DND-41 (cell line): ENCODE data around the gene SRGAP3.

Experiments used
- ATAC-seq: fragments of 200-7000 bp; cut with Tn5 transposase; 3 replicates; pipeline ENCODE4 v1.9.1; 2021; ENCODE audit warnings: low read depth; ENCODE audit not compliant: insufficient read depth
- DNase-seq: peaks from one replicate; pipeline ENCODE4 v3.0.0-alpha.2; 2020
- H2AFZ ChIP-seq: 2 replicates; pipeline ENCODE4 v1.6.0; 2012; ENCODE audit warnings: low read depth, low read length
- H3K27ac ChIP-seq: 2 replicates; pipeline ENCODE4 v1.5.1; 2012; ENCODE audit warnings: low read length, inconsistent platforms
- H3K27me3 ChIP-seq: fragments of 200-600 bp; sonication (generic); 2 replicates; pipeline ENCODE4 v1.6.0; 2012; ENCODE audit warnings: low read length, mild to moderate bottlenecking, inconsistent platforms; ENCODE audit not compliant: insufficient read depth, poor library complexity
- H3K36me3 ChIP-seq: 2 replicates; pipeline ENCODE4 v1.5.1; 2012; ENCODE audit warnings: low read length, inconsistent platforms; ENCODE audit not compliant: insufficient read depth
- H3K4me1 ChIP-seq: 2 replicates; pipeline ENCODE4 v1.5.1; 2012; ENCODE audit warnings: mild to moderate bottlenecking, low read length; ENCODE audit not compliant: insufficient read depth
- H3K4me2 ChIP-seq: 2 replicates; pipeline ENCODE4 v1.6.0; 2012; ENCODE audit warnings: mild to moderate bottlenecking, moderate library complexity, low read length, inconsistent platforms; ENCODE audit not compliant: insufficient read depth
- H3K4me3 ChIP-seq, 2 experiments: fragments of 200-600 bp in 1 of 2; shearing (Covaris generic) in 1 of 2; 2 replicates each; pipeline ENCODE4 v1.5.1; 2012 to 2016; ENCODE audit warnings: inconsistent platforms in 2 of 2, low read length in 2 of 2, mild to moderate bottlenecking in 2 of 2, low read depth in 1 of 2, moderate library complexity in 1 of 2
- H3K79me2 ChIP-seq: 2 replicates; pipeline ENCODE4 v1.6.0; 2012; ENCODE audit warnings: low read length, inconsistent platforms; ENCODE audit not compliant: insufficient read depth
- H3K9ac ChIP-seq: 2 replicates; pipeline ENCODE4 v1.6.0; 2012; ENCODE audit warnings: low read depth, mild to moderate bottlenecking, inconsistent platforms, low read length, moderate library complexity
- H3K9me3 ChIP-seq: 2 replicates; pipeline ENCODE4 v1.5.1; 2012; ENCODE audit warnings: low read length, moderate library complexity, mild to moderate bottlenecking, inconsistent platforms; ENCODE audit not compliant: insufficient read depth, severe bottlenecking
- H4K20me1 ChIP-seq: 2 replicates; pipeline ENCODE4 v1.6.0; 2012; ENCODE audit warnings: low read length; ENCODE audit not compliant: insufficient read depth
- EZH2 ChIP-seq: IDR thresholded peaks from 3 replicates; pipeline ENCODE4 v1.6.1; 2012; ENCODE audit warnings: borderline replicate concordance, low read depth, mild to moderate bottlenecking, moderate library complexity, low read length, inconsistent platforms; ENCODE audit not compliant: severe bottlenecking
- TF ChIP-seq, protein P1 (sequence below): IDR thresholded peaks from 2 replicates; pipeline ENCODE4 v1.5.1; 2012; ENCODE audit warnings: borderline replicate concordance, low read length, moderate library complexity, mild to moderate bottlenecking; ENCODE audit not compliant: poor library complexity, severe bottlenecking; ENCODE audit errors: extremely low read depth

Gene SRGAP3

GRCh38 chr3:9238721-9239295 is 10.6 kb downstream of the SRGAP3 start:
- H4K20me1 ChIP-seq, result no peaks in the 10 kb centered on the region
- no peaks in the 10 kb centered on the region for H3K9me3 ChIP-seq
- DNase-seq (no peak), ATAC-seq (no peak)
- H3K9ac ChIP-seq, result no peak overlapping the region
- no peak overlapping the region for H2AFZ ChIP-seq
- no peak for TF ChIP-seq EZH2
- TF ChIP-seq, protein P1, sequence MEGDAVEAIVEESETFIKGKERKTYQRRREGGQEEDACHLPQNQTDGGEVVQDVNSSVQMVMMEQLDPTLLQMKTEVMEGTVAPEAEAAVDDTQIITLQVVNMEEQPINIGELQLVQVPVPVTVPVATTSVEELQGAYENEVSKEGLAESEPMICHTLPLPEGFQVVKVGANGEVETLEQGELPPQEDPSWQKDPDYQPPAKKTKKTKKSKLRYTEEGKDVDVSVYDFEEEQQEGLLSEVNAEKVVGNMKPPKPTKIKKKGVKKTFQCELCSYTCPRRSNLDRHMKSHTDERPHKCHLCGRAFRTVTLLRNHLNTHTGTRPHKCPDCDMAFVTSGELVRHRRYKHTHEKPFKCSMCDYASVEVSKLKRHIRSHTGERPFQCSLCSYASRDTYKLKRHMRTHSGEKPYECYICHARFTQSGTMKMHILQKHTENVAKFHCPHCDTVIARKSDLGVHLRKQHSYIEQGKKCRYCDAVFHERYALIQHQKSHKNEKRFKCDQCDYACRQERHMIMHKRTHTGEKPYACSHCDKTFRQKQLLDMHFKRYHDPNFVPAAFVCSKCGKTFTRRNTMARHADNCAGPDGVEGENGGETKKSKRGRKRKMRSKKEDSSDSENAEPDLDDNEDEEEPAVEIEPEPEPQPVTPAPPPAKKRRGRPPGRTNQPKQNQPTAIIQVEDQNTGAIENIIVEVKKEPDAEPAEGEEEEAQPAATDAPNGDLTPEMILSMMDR, result no peak
- no peaks in the 10 kb centered on the region for H3K79me2 ChIP-seq
- H3K4me3 ChIP-seq, result no peak overlapping the region
- no peaks in the 10 kb centered on the region for H3K4me1 ChIP-seq
- no peaks in the 10 kb centered on the region for H3K27me3 ChIP-seq
- no peak overlapping the region for H3K4me2 ChIP-seq
- H3K36me3 ChIP-seq, result no peaks in the 10 kb centered on the region
- no peak overlapping the region for H3K27ac ChIP-seq

DNA sequence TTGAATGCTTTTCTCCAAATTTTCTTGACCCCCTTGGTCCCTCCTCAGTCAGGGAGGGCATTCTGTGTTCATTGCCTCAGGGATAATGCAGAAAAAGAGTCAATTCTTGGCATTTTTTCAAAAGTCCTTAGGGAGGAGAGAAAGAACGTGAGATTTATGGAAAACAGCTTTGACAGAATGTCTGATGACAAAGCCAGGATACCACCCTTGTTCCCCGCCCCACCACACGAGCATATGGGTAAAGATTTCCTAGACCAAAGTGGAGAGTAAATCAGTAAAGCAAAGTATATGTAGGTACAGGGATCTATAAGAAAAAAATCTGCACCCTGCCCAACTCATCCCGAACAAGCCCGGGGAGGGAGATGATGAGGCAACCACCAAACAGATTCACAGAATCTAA is 11.2 kb downstream of the SRGAP3 start:
- Histone ChIP-seq H3K27ac (no peak overlapping the region), H3K4me2 (no peak overlapping the region), H4K20me1 (no peaks in the 10 kb centered on the region), H3K4me3 (no peak overlapping the region), H3K36me3 (no peaks in the 10 kb centered on the region), H3K27me3 (no peaks in the 10 kb centered on the region), H2AFZ (no peak overlapping the region), H3K4me1 (no peaks in the 10 kb centered on the region), H3K79me2 (no peaks in the 10 kb centered on the region), H3K9me3 (no peaks in the 10 kb centered on the region), H3K9ac (no peak overlapping the region)
- TF ChIP-seq, protein P1, result no peak
- no peak for TF ChIP-seq EZH2
- DNase-seq (no peak), ATAC-seq (no peak)

DNA sequence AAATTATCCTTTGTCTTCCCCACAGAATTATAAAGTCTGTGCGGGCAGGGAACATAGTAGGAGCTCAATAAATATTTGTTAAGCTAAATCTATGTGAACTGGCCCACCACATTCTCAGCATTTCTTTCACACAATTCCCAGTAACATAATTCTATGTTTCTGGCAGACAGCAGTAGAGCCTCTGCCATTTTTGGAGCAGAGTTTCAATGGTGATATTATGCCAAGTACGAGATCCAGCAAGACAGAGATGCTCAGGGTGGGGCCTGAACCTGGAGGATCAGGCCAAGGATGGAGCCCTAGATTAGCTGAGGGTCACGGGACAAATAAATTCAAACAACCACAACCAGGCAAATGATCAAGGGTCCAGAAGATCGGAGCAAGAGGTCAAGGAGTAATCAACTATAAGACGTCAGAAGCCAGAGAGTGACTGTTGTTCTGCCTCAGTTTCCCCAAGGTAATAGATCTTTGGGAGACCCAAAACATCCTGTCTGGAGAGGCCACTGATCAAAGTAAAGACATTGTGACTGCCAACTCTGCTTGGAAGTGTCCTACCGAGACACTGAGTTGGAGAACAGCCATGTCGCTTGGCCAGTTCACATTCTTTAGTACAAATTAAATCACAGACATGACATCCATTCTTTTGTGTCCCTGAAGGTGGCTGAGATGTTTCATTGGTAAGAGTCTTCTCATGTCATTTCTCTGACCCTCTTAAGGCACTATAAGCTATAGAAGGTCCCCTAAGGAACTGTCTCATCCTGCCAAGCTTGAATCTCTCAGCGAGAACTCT is 15.4 kb downstream of the SRGAP3 start:
- Histone ChIP-seq H3K9me3 (no peaks in the 10 kb centered on the region), H3K36me3 (no peaks in the 10 kb centered on the region), H3K4me1 (no peaks in the 10 kb centered on the region), H3K79me2 (no peaks in the 10 kb centered on the region), H4K20me1 (no peaks in the 10 kb centered on the region), H3K27ac (no peak overlapping the region), H2AFZ (no peak overlapping the region), H3K27me3 (no peaks in the 10 kb centered on the region), H3K9ac (no peak overlapping the region), H3K4me3 (no peak overlapping the region), H3K4me2 (no peak overlapping the region)
- TF ChIP-seq, protein P1, result no peak
- TF ChIP-seq EZH2, result no peak
- no peak for DNase-seq
- ATAC-seq, result no peak
